ENCODE measurements around the gene FAM149A.

DNA sequence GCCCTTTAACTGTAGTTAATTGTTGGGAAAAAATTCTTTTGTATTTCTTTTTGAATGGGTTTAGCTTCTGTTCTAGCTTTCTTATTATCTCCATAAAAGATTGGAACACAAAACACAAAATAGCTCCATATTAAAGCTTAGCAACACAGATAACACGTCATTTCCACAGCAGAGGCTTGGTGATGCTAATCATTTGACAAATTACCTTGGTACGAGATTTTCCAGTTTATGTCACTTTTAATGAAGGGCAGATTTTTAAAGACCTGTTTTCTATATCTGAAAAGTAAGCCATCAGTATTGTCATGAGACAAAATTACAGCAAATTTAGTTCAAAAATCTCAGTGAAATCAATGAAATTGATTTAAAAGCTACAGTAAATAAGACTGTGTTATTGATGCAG lies 27.4 kb downstream of the FAM149A start:
- TF ChIP-seq SUZ12 (IDR thresholded peaks at IDR 0.05; ENCODE audit: extremely low read depth, insufficient read depth, insufficient read length), result no peak
- no peak for TF ChIP-seq ZNF274 (IDR thresholded peaks at IDR 0.05; ENCODE audit: low read depth, low read length)
- no peak for TF ChIP-seq YY1 (IDR thresholded peaks at IDR 0.05; ENCODE audit: insufficient read depth, insufficient read length)

Measured in NT2/D1 (cell line).